Activated CD8-positive, alpha-beta memory T cell treated with anti-CD3 and anti-CD28 coated beads for 36 hours (primary cell): ENCODE data around the gene CUL9. TPM values are rescaled to one million over a fixed set of nuclear protein-coding genes. Genes with fewer than 3 reads are reported as not detected.

Source experiments
- CTCF ChIA-PET: fragments of 350-600 bp; sonication (Branson Sonifier 250); formaldehyde crosslinking; loops from one replicate; lab custom pipeline; 2021; ENCODE audit warnings: antibody characterized with exemption; lab: Charles Lee
- POLR2A ChIA-PET: fragments of 350-600 bp; sonication (Branson Sonifier 250); formaldehyde crosslinking; loops from one replicate; lab custom pipeline; 2021; ENCODE audit warnings: antibody characterized with exemption; lab: Charles Lee
- total RNA-seq, 2 experiments: library from RNA; stranded (reverse); gene quantifications; one replicate each; pipeline ENCODE4 v1.2.3, GENCODE V29; 2021

Gene CUL9
- total RNA-seq, 2 experiments from 2014 or later: 32.9 to 34.9 TPM

- ChIA-PET POLR2A (no interaction called here), CTCF (interaction anchor here (0.5 kb wide), 1 partner anchor 15 kb away, joined by 3 read pairs; no protein-coding TSS in a partner anchor)
Measured at GRCh38 chr6:43258807-43259686, 77.1 kb downstream of the CUL9 start.

GRCh38 chr6:43260791-43261190 lies 78.8 kb downstream of the CUL9 start:
- CTCF ChIA-PET: interaction anchor here (1.5 kb wide), 1 partner anchor 235 kb away, joined by 4 read pairs; no protein-coding TSS in a partner anchor

GRCh38 chr6:43261198-43261597 lies 79.2 kb downstream of the CUL9 start:
- ChIA-PET CTCF (interaction anchor here (0.6 to 1.9 kb wide), 4 partner anchors 13 to 235 kb away, joined by 3 to 5 read pairs (median 4); no protein-coding TSS in a partner anchor), POLR2A (no interaction called here)

More at GRCh38 chr6:43260791-43261190, 78.8 kb downstream of the CUL9 start:
- POLR2A ChIA-PET: no interaction called here

GRCh38 chr6:43262000-43262779 lies 80.2 kb downstream of the CUL9 start:
- CTCF ChIA-PET: interaction anchor here (0.6 to 1.9 kb wide), 5 partner anchors 72 to 255 kb away, joined by 3 to 5 read pairs (median 4); partner anchors contain the start of genes POLR1C and YIPF3
- POLR2A ChIA-PET: no interaction called here

- POLR2A ChIA-PET: no interaction called here
- CTCF ChIA-PET: interaction anchor here (0.6 to 1.9 kb wide), 7 partner anchors 14 to 254 kb away, joined by 3 to 5 read pairs (median 3); partner anchors contain the start of genes DNPH1, POLR1C and YIPF3
Measured at GRCh38 chr6:43262780-43263313, 80.9 kb downstream of the CUL9 start.

GRCh38 chr6:43263314-43264178 lies 81.5 kb downstream of the CUL9 start:
- CTCF ChIA-PET: interaction anchor here (0.5 to 1.7 kb wide), 8 partner anchors 10 to 777 kb away, joined by 3 to 6 read pairs (median 4); partner anchors contain the start of gene DNPH1
- POLR2A ChIA-PET: interaction anchor here (1.1 kb wide), 1 partner anchor 226 kb away, joined by 3 read pairs; no protein-coding TSS in a partner anchor

- CTCF ChIA-PET: interaction anchor here (0.7 to 1.7 kb wide), 2 partner anchors 242 to 779 kb away, joined by 4 to 5 read pairs; no protein-coding TSS in a partner anchor
- POLR2A ChIA-PET: interaction anchor here (1.1 kb wide), 1 partner anchor 225 kb away, joined by 3 read pairs; no protein-coding TSS in a partner anchor
Measured at GRCh38 chr6:43264599-43265145, 82.7 kb downstream of the CUL9 start.

GRCh38 chr6:43265564-43265963 lies 83.6 kb downstream of the CUL9 start:
- ChIA-PET CTCF (no interaction called here), POLR2A (no interaction called here)

- ChIA-PET POLR2A (no interaction called here), CTCF (interaction anchor here (0.7 kb wide), 1 partner anchor 39 kb away, joined by 3 read pairs; the partner anchor contains the start of gene DNPH1)
Measured at GRCh38 chr6:43267619-43268354, 85.8 kb downstream of the CUL9 start.

- ChIA-PET POLR2A (no interaction called here), CTCF (interaction anchor here (0.7 kb wide), 1 partner anchor 39 kb away, joined by 3 read pairs; the partner anchor contains the start of gene DNPH1)
Measured at GRCh38 chr6:43268355-43268700, 86.3 kb downstream of the CUL9 start.

- POLR2A ChIA-PET: no interaction called here
- CTCF ChIA-PET: interaction anchor here (0.5 kb wide), 1 partner anchor 598 kb away, joined by 5 read pairs; no protein-coding TSS in a partner anchor
Measured at GRCh38 chr6:43268782-43269272, 86.8 kb downstream of the CUL9 start.

GRCh38 chr6:43269273-43270007 lies 87.4 kb downstream of the CUL9 start:
- ChIA-PET CTCF (interaction anchor here (0.5 kb wide), 1 partner anchor 598 kb away, joined by 5 read pairs; no protein-coding TSS in a partner anchor), POLR2A (no interaction called here)

- ChIA-PET CTCF (interaction anchor here (0.6 kb wide), 1 partner anchor 33 kb away, joined by 3 read pairs; no protein-coding TSS in a partner anchor), POLR2A (no interaction called here)
Measured at GRCh38 chr6:43271103-43271815, 89.3 kb downstream of the CUL9 start.

GRCh38 chr6:43271944-43272343 lies 89.9 kb downstream of the CUL9 start:
- ChIA-PET CTCF (interaction anchor here (0.6 kb wide), 1 partner anchor 34 kb away, joined by 3 read pairs; no protein-coding TSS in a partner anchor), POLR2A (no interaction called here)

- ChIA-PET POLR2A (no interaction called here), CTCF (no interaction called here)
Measured at GRCh38 chr6:43273707-43274106, 91.7 kb downstream of the CUL9 start.
